Mesodermal cell (in vitro differentiated cells): ENCODE measurements around the gene ALKBH2.
"Not testable (repeated sequence)": the region's sequence is repeated elsewhere in the genome, so short reads cannot be mapped to it uniquely, and the experiment has no call there.

Experiments
- H3K27ac ChIP-seq: 2 replicates; pipeline ENCODE4 v1.7.0; 2013; ENCODE audit warnings: mild to moderate bottlenecking, low read depth, low read length, moderate library complexity; ENCODE audit not compliant: severe bottlenecking
- H3K36me3 ChIP-seq: 2 replicates; pipeline ENCODE4 v1.7.1; 2013; ENCODE audit warnings: mild to moderate bottlenecking, low read length, moderate library complexity; ENCODE audit not compliant: control insufficient read depth, insufficient read depth
- H3K4me1 ChIP-seq: one replicate; pipeline ENCODE4 v1.7.1; 2013; ENCODE audit warnings: mild to moderate bottlenecking, low read length; ENCODE audit not compliant: insufficient read depth, control insufficient read depth, poor library complexity, severe bottlenecking
- H3K4me3 ChIP-seq: 2 replicates; pipeline ENCODE4 v1.7.0; 2013; ENCODE audit warnings: low read length, control low read depth, mild to moderate bottlenecking; ENCODE audit not compliant: insufficient read depth, poor library complexity, severe bottlenecking; ENCODE audit errors: extremely low read depth
- H3K9me3 ChIP-seq: 2 replicates; pipeline ENCODE4 v1.7.1; 2013; ENCODE audit warnings: mild to moderate bottlenecking, low read length, moderate library complexity; ENCODE audit not compliant: control insufficient read depth
- WGBS, 2 experiments: methylation state at CpG; one replicate each; pipeline ENCODE4 v1.1.5; 2013; ENCODE audit warnings: missing lambda C conversion rate in 2 of 2; ENCODE audit not compliant: insufficient coverage in 2 of 2; 5-methylcytosine and 5-hydroxymethylcytosine counted together

ALKBH2 gene

GRCh38 chr12:109052414-109053323, 40.6 kb downstream of the ALKBH2 start, which contains the start of gene USP30:
Gene USP30 (plus strand): TSS chr12:109052576. CDS start chr12:109052679, 103 bp downstream.
- Histone ChIP-seq H3K4me1 (no peaks in the 10 kb centered on the region), H3K27ac (peak within 1 kb of the TSS; percentile 64), H3K36me3 (peaks cover 2% of the 10 kb centered on the region), H3K4me3 (peak within 1 kb of the TSS; percentile 94), H3K9me3 (no peaks in the 10 kb centered on the region)
- WGBS, 2 experiments = 0% methylated on average over 46 to 50 of the region's 61 CpGs

DNA sequence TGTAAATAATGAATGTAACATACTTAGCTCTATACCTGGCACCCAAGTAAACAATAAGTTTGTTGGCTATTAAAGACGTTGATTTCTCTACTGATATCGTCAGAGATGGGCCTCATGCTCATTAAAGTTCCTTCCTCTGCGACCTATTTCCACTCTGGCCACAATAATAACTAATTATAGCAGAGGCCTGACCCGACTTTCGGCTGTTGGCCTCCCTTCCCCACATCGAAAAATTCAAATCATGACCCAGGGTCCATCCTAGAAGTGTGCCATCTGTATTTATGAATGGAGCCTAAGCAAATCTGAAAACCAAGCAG, 41.2 kb downstream of the ALKBH2 start:
- Histone ChIP-seq H3K4me3 (peak overlapping the region; percentile 94), H3K9me3 (no peaks in the 10 kb centered on the region), H3K36me3 (no peaks in the 10 kb centered on the region), H3K4me1 (no peaks in the 10 kb centered on the region), H3K27ac (no peak overlapping the region)
- 50 to 74% methylated on average over 2 to 3 of the region's 6 CpGs for WGBS, 2 experiments

- not testable (repeated sequence) for H3K27ac ChIP-seq, H3K9me3 ChIP-seq, H3K4me1 ChIP-seq, H3K36me3 ChIP-seq, H3K4me3 ChIP-seq
- WGBS, 2 experiments = 92 to 93% methylated on average over 7 to 8 of the region's 8 CpGs
These were observed 43.5 kb downstream of the ALKBH2 start for GRCh38 chr12:109049794-109050193.

GRCh38 chr12:109048706-109049105, 44.6 kb downstream of the ALKBH2 start:
- not testable (repeated sequence) for H3K36me3 ChIP-seq, H3K9me3 ChIP-seq, H3K4me3 ChIP-seq, H3K27ac ChIP-seq, H3K4me1 ChIP-seq
- 96% methylated on average over 3 of the region's 3 CpGs; no CpG with 5 or more reads in 1 of the 2 experiments for WGBS, 2 experiments

DNA sequence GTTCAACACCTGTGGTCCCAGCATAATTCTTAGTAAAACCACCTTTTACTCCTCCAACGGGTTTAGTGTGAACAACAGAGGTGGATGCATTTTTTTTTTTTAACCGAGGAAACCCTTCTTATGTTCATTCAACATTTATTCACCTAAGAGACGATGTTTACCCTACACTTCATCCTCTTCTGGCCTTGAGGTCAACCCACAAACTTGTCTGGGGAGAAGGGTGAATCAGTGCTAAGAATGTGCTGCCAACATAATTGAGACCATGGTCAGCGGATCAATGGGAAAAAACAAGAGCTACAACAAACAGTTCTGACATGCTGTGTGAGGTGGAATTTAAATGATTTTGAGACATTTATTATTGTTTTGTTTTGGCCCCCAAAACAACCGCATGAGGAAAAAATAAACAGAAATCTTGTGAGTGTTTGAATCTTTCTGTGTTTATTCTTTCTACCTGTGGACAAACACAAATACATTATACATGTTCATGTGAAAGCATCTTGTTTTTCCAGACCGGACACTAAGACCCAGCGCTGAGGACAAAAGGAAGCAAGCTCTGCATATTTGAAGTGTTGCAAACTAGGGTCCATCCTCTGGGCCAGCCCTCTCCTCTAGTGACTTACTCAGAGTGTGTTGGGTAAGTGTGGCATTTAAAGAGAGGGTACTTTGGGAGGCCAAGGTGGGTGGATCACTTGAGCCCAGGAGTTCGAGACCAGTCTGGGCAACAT, 46.0 kb downstream of the ALKBH2 start:
- Histone ChIP-seq H3K9me3 (no peaks in the 10 kb centered on the region), H3K27ac (no peak overlapping the region), H3K36me3 (no peaks in the 10 kb centered on the region), H3K4me1 (no peaks in the 10 kb centered on the region), H3K4me3 (no peak overlapping the region)
- WGBS, 2 experiments = 80 to 100% methylated on average over 1 to 3 of the region's 8 CpGs

- peaks cover 7% of the 10 kb centered on the region for H3K9me3 ChIP-seq
- no peaks in the 10 kb centered on the region for H3K4me1 ChIP-seq
- no peak overlapping the region for H3K27ac ChIP-seq
- no peak overlapping the region for H3K4me3 ChIP-seq
- H3K36me3 ChIP-seq = no peaks in the 10 kb centered on the region
- WGBS, 2 experiments = 80 to 100% methylated on average over 1 of the region's 5 CpGs
These were observed 49.0 kb downstream of the ALKBH2 start for GRCh38 chr12:109044241-109044640.
